Endothelial cell of umbilical vein (primary cell): ENCODE measurements around the gene ZDHHC13. TPM values are rescaled to one million over a fixed set of nuclear protein-coding genes. Genes with fewer than 3 reads are reported as not detected.

Experiments used
- BruUV-seq: library from RNA; stranded (reverse); fragments of 400-500 nt; replicated peaks from 2 replicates; lab custom pipeline; 2021; lab: Mats Ljungman, UMichigan
- CTCF ChIA-PET: fragments of 300-600, 350-600 bp; sonication (Branson Sonifier 250); formaldehyde crosslinking; loops from one replicate; lab custom pipeline; 2021; ENCODE audit warnings: antibody characterized with exemption, inconsistent platforms; lab: Charles Lee
- POLR2A ChIA-PET: fragments of 300-600, 350-600 bp; sonication (Branson Sonifier 250); formaldehyde crosslinking; loops from one replicate; lab custom pipeline; 2021; ENCODE audit warnings: antibody characterized with exemption, inconsistent platforms; lab: Charles Lee
- DNase-seq: peaks from one replicate; pipeline ENCODE4 v3.0.0-alpha.2; 2011; ENCODE audit warnings: low read depth, low spot score
- FAIRE-seq: peaks from 2 replicates; lab custom pipeline; 2011; peaks lifted over from hg19 to GRCh38; lab: Jason Lieb, UNC
- H2AFZ ChIP-seq: 2 replicates; pipeline ENCODE4 v1.6.0; 2012; ENCODE audit warnings: low read depth, low read length, control low read depth, inconsistent platforms
- H3K27ac ChIP-seq: 2 replicates; pipeline ENCODE4 v1.5.1; 2011; ENCODE audit warnings: low read depth, mild to moderate bottlenecking, control low read depth, low read length, moderate library complexity; ENCODE audit not compliant: insufficient read depth
- H3K27me3 ChIP-seq, 2 experiments: 2 replicates each; pipeline versions ENCODE4 v1.6.0 to v1.6.1; 2011; ENCODE audit warnings: low read length in 2 of 2, mixed read lengths in 1 of 2; ENCODE audit not compliant: control insufficient read depth in 2 of 2, insufficient read depth in 2 of 2
- H3K36me3 ChIP-seq, 2 experiments: 2 replicates in 1 of 2; 3 replicates in 1 of 2; pipeline ENCODE4 v1.5.1; 2011; ENCODE audit warnings: low read length in 2 of 2, mild to moderate bottlenecking in 1 of 2, moderate library complexity in 1 of 2; ENCODE audit not compliant: control insufficient read depth in 2 of 2, insufficient read depth in 2 of 2; ENCODE audit errors: extremely low read depth in 1 of 2
- H3K4me1 ChIP-seq: 3 replicates; pipeline ENCODE4 v1.5.1; 2011; ENCODE audit warnings: mild to moderate bottlenecking, low read length; ENCODE audit not compliant: control insufficient read depth, insufficient read depth; ENCODE audit errors: extremely low read depth
- H3K4me2 ChIP-seq: 2 replicates; pipeline ENCODE4 v1.6.1; 2011; ENCODE audit warnings: low read length, control low read depth, mixed read lengths; ENCODE audit not compliant: insufficient read depth
- H3K4me3 ChIP-seq, 3 experiments: fragments of 200-600 bp in 1 of 3; sonication (generic), shearing (Covaris generic) in 1 of 3; replicated peaks in 1 of 3; 2 replicates each; pipeline ENCODE4 v1.5.1; 2011 to 2016; ENCODE audit warnings: control low read depth in 3 of 3, low read length in 3 of 3, mild to moderate bottlenecking in 2 of 3, inconsistent platforms in 1 of 3, low read depth in 1 of 3, moderate library complexity in 1 of 3; ENCODE audit not compliant: insufficient read depth in 1 of 3
- H3K79me2 ChIP-seq: 2 replicates; pipeline ENCODE4 v1.6.0; 2012; ENCODE audit warnings: low read length, inconsistent platforms; ENCODE audit not compliant: control insufficient read depth, insufficient read depth
- H3K9ac ChIP-seq: replicated peaks from 2 replicates; pipeline ENCODE3; 2011; ENCODE audit warnings: low read length, control low read depth; ENCODE audit not compliant: insufficient read depth; ENCODE audit errors: extremely low read depth
- H3K9me1 ChIP-seq: replicated peaks from 3 replicates; pipeline ENCODE4 v1.6.0; 2011; ENCODE audit warnings: mild to moderate bottlenecking, low read length; ENCODE audit not compliant: control insufficient read depth, insufficient read depth; ENCODE audit errors: extremely low read depth
- H3K9me3 ChIP-seq: replicated peaks from 2 replicates; pipeline ENCODE4 v1.5.1; 2012; ENCODE audit warnings: low read length, inconsistent platforms; ENCODE audit not compliant: control insufficient read depth, insufficient read depth
- H4K20me1 ChIP-seq: replicated peaks from 2 replicates; pipeline ENCODE3; 2011; ENCODE audit warnings: mild to moderate bottlenecking, low read length; ENCODE audit not compliant: control insufficient read depth, insufficient read depth; ENCODE audit errors: extremely low read depth
- EZH2 ChIP-seq: IDR thresholded peaks from 2 replicates; pipeline ENCODE4 v1.6.1; 2012; ENCODE audit warnings: borderline replicate concordance, low read depth, mild to moderate bottlenecking, moderate library complexity, low read length, inconsistent platforms; ENCODE audit not compliant: severe bottlenecking
- FOS ChIP-seq: IDR thresholded peaks from 2 replicates; pipeline ENCODE4 v1.6.1; 2011; ENCODE audit warnings: mild to moderate bottlenecking, low read length, moderate library complexity, borderline replicate concordance; ENCODE audit not compliant: insufficient read depth
- GATA2 ChIP-seq: IDR thresholded peaks from 2 replicates; pipeline ENCODE4 v1.7.0; 2011; ENCODE audit warnings: low read depth, mild to moderate bottlenecking, moderate library complexity, mixed read lengths, low read length; ENCODE audit not compliant: insufficient read length, insufficient read depth
- JUN ChIP-seq: IDR thresholded peaks from 2 replicates; pipeline ENCODE4 v1.6.1; 2011; ENCODE audit warnings: borderline replicate concordance, low read depth; ENCODE audit not compliant: insufficient read length, insufficient read depth
- MYC ChIP-seq: IDR thresholded peaks from one replicate; pipeline ENCODE4 v1.6.1; 2011; ENCODE audit warnings: mild to moderate bottlenecking, low read depth, low read length
- POLR2A ChIP-seq: IDR thresholded peaks from 2 replicates; pipeline ENCODE4 v1.6.1; 2012; ENCODE audit warnings: low read depth, mild to moderate bottlenecking, control low read depth, low read length
- POLR2AphosphoS5 ChIP-seq: IDR thresholded peaks from 2 replicates; pipeline ENCODE4 v1.6.1; 2012; ENCODE audit warnings: low read depth, mild to moderate bottlenecking, control low read depth, low read length, moderate library complexity; ENCODE audit not compliant: insufficient read depth
- dilution Hi-C: fragments of 300-500 bp; cut with MboI; formaldehyde crosslinking; loops from one replicate; pipeline ENCODE4 v1.15.0; 2019; ENCODE audit warnings: low sequenced_read_pairs; ENCODE audit not compliant: extremely low pct_ligation_motif_present
- intact Hi-C: fragments of 100-400 bp; cut with micrococcal nuclease; formaldehyde crosslinking; loops from one replicate; pipeline ENCODE4 v1.10.0; 2022
- polyA plus RNA-seq, 4 experiments: library from polyadenylated mRNA; depleted of rRNA in 3 of 4; stranded (reverse) in 3 of 4; unstranded in 1 of 4; fragments of >200 nt; gene quantifications; 2 replicates each; pipeline versions ENCODE4 v1.2.1 to v1.2.3, GENCODE V29; 2011 to 2012; ENCODE audit warnings: missing spikeins in 1 of 4
- total RNA-seq: library from RNA; stranded (reverse); gene quantifications from 2 replicates; pipeline ENCODE4 v1.2.3, GENCODE V29; 2021
- TF ChIP-seq, protein P1 (sequence below): IDR thresholded peaks from 2 replicates; pipeline ENCODE4 v1.6.1; 2011; ENCODE audit not compliant: insufficient read depth, insufficient read length
- TF ChIP-seq, protein P2 (sequence below), 2 donors: IDR thresholded peaks; 1 replicate in 1 of 2; 2 replicates in 1 of 2; pipeline ENCODE4 v1.5.1; 2011; ENCODE audit warnings: low read length in 2 of 2, mild to moderate bottlenecking in 2 of 2, moderate library complexity in 2 of 2, control low read depth in 1 of 2, inconsistent platforms in 1 of 2, low read depth in 1 of 2; ENCODE audit not compliant: insufficient read depth in 1 of 2; ENCODE audit errors: extremely low read depth in 1 of 2

Gene ZDHHC13
- total and polyA plus RNA-seq, 2 donors (not counting 3 experiments of a cell fraction or from before 2014, with no cell fraction given) = 37.4 to 52.9 TPM

DNA sequence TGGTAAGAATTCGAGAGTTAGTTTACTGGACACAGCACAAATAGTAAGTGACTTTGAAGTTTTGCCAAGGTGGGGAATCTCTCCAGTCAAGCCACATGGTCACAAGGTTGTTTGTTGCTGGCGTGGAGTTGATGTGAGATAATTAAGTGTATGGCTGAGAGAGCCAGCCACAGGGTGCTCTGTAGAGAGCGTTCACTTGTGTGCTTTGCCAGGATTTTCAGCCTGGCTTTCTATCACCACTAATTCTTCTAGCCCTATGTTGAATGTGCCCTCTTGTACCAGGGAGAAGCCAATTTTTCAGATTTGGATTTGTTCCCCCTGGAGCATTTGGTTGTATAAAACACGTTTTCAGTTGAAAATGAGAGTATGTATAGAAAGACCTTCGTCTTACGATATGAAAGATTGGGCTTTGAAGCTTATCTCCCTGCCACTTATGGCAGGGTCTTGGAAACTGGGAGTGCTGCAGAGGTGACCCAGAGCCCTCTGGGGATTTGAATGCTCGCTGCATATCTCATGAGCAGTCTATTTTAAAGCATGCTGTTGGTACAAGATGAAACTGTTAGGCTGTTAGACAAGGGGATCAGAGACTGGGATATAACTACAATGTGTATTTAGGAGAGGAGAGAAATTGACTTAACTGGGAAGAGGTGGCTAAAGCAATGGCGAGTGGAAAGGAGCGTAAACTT is 56.2 kb downstream of the ZDHHC13 start:
- dilution Hi-C loops = no loop called here
- H3K9ac ChIP-seq = no peak overlapping the region
- POLR2A ChIA-PET = no interaction called here
- FAIRE-seq (no peak), DNase-seq (no peak)
- H3K36me3 ChIP-seq = peaks cover 10 to 32% of the 10 kb centered on the region in 2 experiments
- no peaks in the 10 kb centered on the region for H3K79me2 ChIP-seq
- CTCF ChIA-PET = interaction anchor here (3.6 kb wide), 1 partner anchor 96 kb away, joined by 15 read pairs; no protein-coding TSS in a partner anchor
- BruUV-seq = no TSS peak
- no peak overlapping the region for H3K4me3 ChIP-seq
- H4K20me1 ChIP-seq = no peaks in the 10 kb centered on the region
- no peak overlapping the region for H2AFZ ChIP-seq
- H3K4me2 ChIP-seq = no peak overlapping the region
- no peak overlapping the region for H3K27ac ChIP-seq
- no peak for TF ChIP-seq JUN
- TF ChIP-seq POLR2AphosphoS5 = no peak
- TF ChIP-seq, protein P1, sequence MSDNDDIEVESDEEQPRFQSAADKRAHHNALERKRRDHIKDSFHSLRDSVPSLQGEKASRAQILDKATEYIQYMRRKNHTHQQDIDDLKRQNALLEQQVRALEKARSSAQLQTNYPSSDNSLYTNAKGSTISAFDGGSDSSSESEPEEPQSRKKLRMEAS = no peak
- TF ChIP-seq EZH2 = no peak
- TF ChIP-seq MYC = no peak
- TF ChIP-seq GATA2 = no peak
- TF ChIP-seq, protein P2, sequence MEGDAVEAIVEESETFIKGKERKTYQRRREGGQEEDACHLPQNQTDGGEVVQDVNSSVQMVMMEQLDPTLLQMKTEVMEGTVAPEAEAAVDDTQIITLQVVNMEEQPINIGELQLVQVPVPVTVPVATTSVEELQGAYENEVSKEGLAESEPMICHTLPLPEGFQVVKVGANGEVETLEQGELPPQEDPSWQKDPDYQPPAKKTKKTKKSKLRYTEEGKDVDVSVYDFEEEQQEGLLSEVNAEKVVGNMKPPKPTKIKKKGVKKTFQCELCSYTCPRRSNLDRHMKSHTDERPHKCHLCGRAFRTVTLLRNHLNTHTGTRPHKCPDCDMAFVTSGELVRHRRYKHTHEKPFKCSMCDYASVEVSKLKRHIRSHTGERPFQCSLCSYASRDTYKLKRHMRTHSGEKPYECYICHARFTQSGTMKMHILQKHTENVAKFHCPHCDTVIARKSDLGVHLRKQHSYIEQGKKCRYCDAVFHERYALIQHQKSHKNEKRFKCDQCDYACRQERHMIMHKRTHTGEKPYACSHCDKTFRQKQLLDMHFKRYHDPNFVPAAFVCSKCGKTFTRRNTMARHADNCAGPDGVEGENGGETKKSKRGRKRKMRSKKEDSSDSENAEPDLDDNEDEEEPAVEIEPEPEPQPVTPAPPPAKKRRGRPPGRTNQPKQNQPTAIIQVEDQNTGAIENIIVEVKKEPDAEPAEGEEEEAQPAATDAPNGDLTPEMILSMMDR (IDR thresholded peaks at IDR 0.05; ENCODE audit: extremely low read depth in 1 of 2, insufficient read depth in 1 of 2, low read depth in 1 of 2, low read length in 2 of 2) = no peak
- no peak for TF ChIP-seq FOS
- no peak for TF ChIP-seq POLR2A
- no peaks in the 10 kb centered on the region for H3K9me1 ChIP-seq
- H3K9me3 ChIP-seq = no peaks in the 10 kb centered on the region
- intact Hi-C loops = loop anchor here (5.0 kb wide), 1 partner anchor 69 kb away; the partner anchor contains the start of gene E2F8
- peaks cover 9% of the 10 kb centered on the region for H3K4me1 ChIP-seq
- H3K27me3 ChIP-seq = no peaks in the 10 kb centered on the region
